Muscle layer of duodenum (tissue), 2 donors: ENCODE measurements around the gene TRH.

Experiments used
- H3K27ac ChIP-seq: one replicate; pipeline ENCODE4 v1.7.0; 2013; ENCODE audit warnings: mild to moderate bottlenecking, low read length
- H3K27me3 ChIP-seq: one replicate; pipeline ENCODE4 v1.7.0; 2013; ENCODE audit warnings: low read depth, mild to moderate bottlenecking, control low read depth, low read length
- H3K36me3 ChIP-seq, 2 donors: one replicate each; pipeline ENCODE4 v1.7.0; 2013; ENCODE audit warnings: low read length in 2 of 2, control low read depth in 1 of 2, mild to moderate bottlenecking in 1 of 2; ENCODE audit not compliant: insufficient read depth in 2 of 2, control insufficient read depth in 1 of 2
- H3K4me1 ChIP-seq, 2 donors: one replicate each; pipeline ENCODE4 v1.7.0; 2013; ENCODE audit warnings: low read length in 2 of 2, mild to moderate bottlenecking in 2 of 2, control low read depth in 1 of 2, moderate library complexity in 1 of 2; ENCODE audit not compliant: insufficient read depth in 2 of 2, control insufficient read depth in 1 of 2
- H3K4me3 ChIP-seq, 2 donors: one replicate each; pipeline ENCODE4 v1.7.0; 2013; ENCODE audit warnings: low read length in 2 of 2, low read depth in 1 of 2, mild to moderate bottlenecking in 1 of 2
- H3K9me3 ChIP-seq, 2 donors: one replicate each; pipeline ENCODE4 v1.7.0; 2013; ENCODE audit warnings: low read length in 2 of 2, control low read depth in 1 of 2, mild to moderate bottlenecking in 1 of 2; ENCODE audit not compliant: control insufficient read depth in 1 of 2
- donor health status: healthy.

The TRH gene

GRCh38 chr3:129944709-129945108 lies 29.8 kb upstream of the TRH start:
- Histone ChIP-seq H3K27ac (no peak overlapping the region), H3K9me3 (peaks cover 0 to 6% of the 10 kb centered on the region in 2 donors), H3K36me3 (no peaks in the 10 kb centered on the region), H3K4me1 (no peaks in the 10 kb centered on the region), H3K27me3 (no peaks in the 10 kb centered on the region), H3K4me3 (no peak overlapping the region)

DNA sequence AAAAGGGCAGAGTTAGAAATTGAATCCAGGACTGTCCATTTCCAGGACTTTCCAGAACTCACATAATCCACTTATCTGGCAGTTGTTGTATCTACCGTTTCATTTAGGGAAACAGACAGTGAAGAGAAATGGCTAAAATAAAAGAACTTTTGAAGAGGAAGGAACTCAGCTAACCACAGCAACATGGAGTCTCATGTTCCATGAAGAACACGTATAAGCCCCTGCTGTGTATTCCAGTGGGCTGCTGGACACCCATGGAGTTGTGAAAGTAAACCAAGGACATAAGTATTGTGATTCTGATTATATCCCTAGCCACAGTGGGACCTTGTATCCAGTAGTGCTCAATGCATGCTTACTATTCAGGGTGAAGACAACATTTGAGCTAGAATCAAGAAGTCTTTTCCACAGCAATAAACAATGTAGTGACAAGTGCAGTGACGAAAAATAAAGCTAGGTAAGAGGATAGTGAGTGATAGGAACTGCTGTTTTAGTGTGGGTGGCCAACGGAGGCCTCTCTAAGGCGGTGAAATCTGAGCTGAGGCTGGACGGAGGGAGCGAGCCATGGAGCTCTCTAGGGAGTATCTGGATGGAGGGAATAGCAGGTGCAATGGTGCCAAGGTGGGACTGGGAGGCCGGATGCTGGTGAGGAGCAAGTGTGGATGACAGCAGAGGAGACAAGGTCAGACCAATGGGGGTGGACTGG lies 26.8 kb upstream of the TRH start:
- no peaks in the 10 kb centered on the region for H3K27me3 ChIP-seq
- H3K27ac ChIP-seq, result no peak overlapping the region
- peaks cover 0 to 6% of the 10 kb centered on the region in 2 donors for H3K9me3 ChIP-seq
- no peak overlapping the region for H3K4me3 ChIP-seq
- no peaks in the 10 kb centered on the region for H3K4me1 ChIP-seq
- H3K36me3 ChIP-seq, result no peaks in the 10 kb centered on the region

- H3K4me1 ChIP-seq, result no peaks in the 10 kb centered on the region
- no peak overlapping the region for H3K27ac ChIP-seq
- no peak overlapping the region for H3K4me3 ChIP-seq
- peaks cover 0 to 6% of the 10 kb centered on the region in 2 donors for H3K9me3 ChIP-seq
- H3K36me3 ChIP-seq, result no peaks in the 10 kb centered on the region
- H3K27me3 ChIP-seq, result no peaks in the 10 kb centered on the region
These were observed 24.0 kb upstream of the TRH start for GRCh38 chr3:129950318-129951046.

DNA sequence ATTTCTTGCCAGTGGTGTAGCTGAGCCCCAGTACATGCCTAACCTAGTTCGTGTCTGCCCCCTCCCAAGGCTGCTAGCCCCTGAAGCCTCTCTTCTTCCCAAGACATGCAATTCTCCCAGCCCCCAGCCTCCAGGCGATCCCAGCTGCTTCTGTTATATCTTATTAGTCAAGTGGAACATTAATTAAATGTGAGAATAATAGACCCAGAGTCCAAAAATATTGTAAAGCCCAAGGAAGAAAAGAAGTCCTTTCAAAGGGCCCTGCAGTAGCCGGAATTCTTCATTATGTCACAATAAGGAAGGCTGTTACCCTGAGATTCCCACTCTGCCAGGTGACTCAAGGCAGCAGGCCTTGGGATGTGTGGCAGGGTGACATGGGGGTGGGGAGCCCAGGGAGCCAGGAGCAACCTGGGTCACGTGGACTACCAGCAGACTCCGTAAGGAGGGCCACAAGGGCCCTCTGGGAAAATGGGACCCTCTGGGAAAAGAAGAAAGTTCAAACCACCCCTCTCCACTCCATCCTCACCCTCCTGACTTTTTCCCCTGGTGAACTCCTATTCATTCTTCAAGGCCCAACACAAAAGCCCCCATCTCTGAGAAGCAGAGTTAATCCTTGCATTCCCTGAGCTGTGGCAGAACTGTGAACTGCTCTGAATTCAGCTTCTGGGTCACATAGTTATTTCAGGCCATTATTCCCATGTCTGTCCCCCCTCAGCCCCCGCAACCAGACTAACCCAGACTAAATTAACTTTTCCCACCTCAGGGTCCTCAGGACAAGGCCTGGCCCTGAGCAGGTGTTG lies 21.8 kb upstream of the TRH start:
- H3K4me3 ChIP-seq, result no peak overlapping the region
- no peak overlapping the region for H3K27ac ChIP-seq
- H3K4me1 ChIP-seq, result no peaks in the 10 kb centered on the region

DNA sequence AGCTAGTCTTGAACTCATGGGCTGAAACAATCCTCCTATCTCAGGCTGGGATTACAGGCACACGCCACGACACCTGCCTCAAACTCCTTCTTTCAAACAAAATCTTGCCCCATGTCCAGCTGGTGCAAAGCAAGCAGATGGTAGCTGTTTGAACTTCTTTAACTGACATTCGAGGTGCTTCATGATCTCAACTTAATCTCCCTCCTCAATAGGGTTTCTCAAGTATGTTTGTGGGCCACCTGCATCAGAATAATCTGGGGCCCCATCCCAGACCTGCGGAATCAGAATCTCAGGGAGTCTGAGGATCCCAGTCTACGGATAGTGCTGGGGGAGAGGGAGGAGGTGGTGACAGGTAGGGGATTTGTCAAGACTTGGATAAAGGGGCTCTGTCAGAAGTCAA lies 20.9 kb upstream of the TRH start:
- no peaks in the 10 kb centered on the region for H3K27me3 ChIP-seq

More for the DNA sequence above, 21.8 kb upstream of the TRH start:
- no peaks in the 10 kb centered on the region for H3K36me3 ChIP-seq
- no peaks in the 10 kb centered on the region for H3K27me3 ChIP-seq
- peaks cover 0 to 3% of the 10 kb centered on the region in 2 donors for H3K9me3 ChIP-seq

GRCh38 chr3:129954514-129954913 lies 20.0 kb upstream of the TRH start:
- no peak overlapping the region for H3K27ac ChIP-seq
- peaks cover 0 to 3% of the 10 kb centered on the region in 2 donors for H3K9me3 ChIP-seq
- H3K27me3 ChIP-seq, result no peaks in the 10 kb centered on the region
- H3K4me1 ChIP-seq, result no peaks in the 10 kb centered on the region
- H3K4me3 ChIP-seq, result no peak overlapping the region
- no peaks in the 10 kb centered on the region for H3K36me3 ChIP-seq

More for the DNA sequence above, 20.9 kb upstream of the TRH start:
- Histone ChIP-seq H3K27ac (no peak overlapping the region), H3K36me3 (no peaks in the 10 kb centered on the region), H3K4me3 (no peak overlapping the region), H3K9me3 (peaks cover 0 to 3% of the 10 kb centered on the region in 2 donors), H3K4me1 (no peaks in the 10 kb centered on the region)

- H3K9me3 ChIP-seq, result peaks cover 0 to 3% of the 10 kb centered on the region in 2 donors
- H3K4me3 ChIP-seq, result no peak overlapping the region
- H3K27me3 ChIP-seq, result no peaks in the 10 kb centered on the region
- H3K27ac ChIP-seq, result no peak overlapping the region
- H3K4me1 ChIP-seq, result no peaks in the 10 kb centered on the region
- no peaks in the 10 kb centered on the region for H3K36me3 ChIP-seq
These were observed 17.6 kb upstream of the TRH start for GRCh38 chr3:129956936-129957335.

- no peaks in the 10 kb centered on the region for H3K4me1 ChIP-seq
- no peak overlapping the region for H3K27ac ChIP-seq
- H3K9me3 ChIP-seq, result peaks cover 0 to 3% of the 10 kb centered on the region in 2 donors
- no peaks in the 10 kb centered on the region for H3K27me3 ChIP-seq
- H3K4me3 ChIP-seq, result no peak overlapping the region
- no peaks in the 10 kb centered on the region for H3K36me3 ChIP-seq
These were observed 15.8 kb upstream of the TRH start for GRCh38 chr3:129958755-129959154.

DNA sequence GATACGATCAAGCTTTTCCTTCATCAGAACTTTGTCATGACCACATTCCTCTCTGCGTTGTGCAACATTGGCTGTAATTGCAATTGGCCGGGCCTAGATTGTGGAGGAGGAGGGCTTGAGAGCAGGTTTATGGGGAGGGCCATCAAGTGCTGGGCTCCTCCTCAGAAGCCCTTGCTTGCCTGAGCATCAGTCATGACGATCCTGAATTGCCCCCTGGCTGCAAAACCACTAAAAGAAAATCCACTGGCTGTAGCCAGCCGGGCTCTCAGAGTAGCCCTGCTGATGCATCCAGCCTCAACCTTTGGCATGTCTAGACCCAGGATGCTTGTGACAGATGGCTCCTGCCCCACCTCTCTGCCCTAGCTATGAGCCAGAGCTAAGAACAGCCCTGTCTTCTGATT lies 13.4 kb upstream of the TRH start:
- Histone ChIP-seq H3K9me3 (peaks cover 0 to 3% of the 10 kb centered on the region in 2 donors), H3K4me1 (no peaks in the 10 kb centered on the region), H3K27me3 (no peaks in the 10 kb centered on the region), H3K4me3 (no peak overlapping the region), H3K27ac (no peak overlapping the region), H3K36me3 (no peaks in the 10 kb centered on the region)

DNA sequence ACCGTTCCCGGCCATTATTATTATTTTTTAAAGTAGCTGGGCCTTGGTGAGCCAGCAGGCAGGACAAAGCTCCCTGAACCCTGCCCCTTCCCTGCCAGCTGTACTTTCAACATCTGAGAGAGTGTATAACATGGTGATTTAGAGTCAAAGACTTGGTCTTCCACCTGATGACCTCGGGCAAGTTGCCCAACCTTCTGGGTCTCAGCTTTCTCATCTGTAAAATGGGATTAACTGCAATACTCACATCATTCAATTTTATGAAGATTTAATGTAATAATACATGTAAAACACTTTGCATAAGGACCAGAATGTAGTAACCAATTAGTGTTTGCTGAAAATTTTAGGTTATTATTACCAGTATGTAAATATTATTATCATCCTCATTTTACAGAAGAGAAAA lies 11.9 kb upstream of the TRH start:
- H3K9me3 ChIP-seq, result no peaks in the 10 kb centered on the region
- no peaks in the 10 kb centered on the region for H3K36me3 ChIP-seq
- no peaks in the 10 kb centered on the region for H3K27me3 ChIP-seq
- H3K27ac ChIP-seq, result no peak overlapping the region
- no peaks in the 10 kb centered on the region for H3K4me1 ChIP-seq
- H3K4me3 ChIP-seq, result no peak overlapping the region

GRCh38 chr3:129965937-129966336 lies 8.6 kb upstream of the TRH start:
- Histone ChIP-seq H3K9me3 (no peaks in the 10 kb centered on the region), H3K36me3 (no peaks in the 10 kb centered on the region), H3K4me1 (no peaks in the 10 kb centered on the region), H3K27me3 (no peaks in the 10 kb centered on the region), H3K27ac (no peak overlapping the region), H3K4me3 (no peak overlapping the region)
